Parathyroid adenoma (tissue), 2 donors: ENCODE data around the gene RUFY3.

Experiments used
- H2AFZ ChIP-seq: fragments of 300-600 bp; sonication (generic); one replicate; pipeline ENCODE4 v1.7.0; 2017; ENCODE audit warnings: antibody characterized with exemption, mild to moderate bottlenecking
- H3K27ac ChIP-seq: fragments of 300-600 bp; sonication (generic); one replicate; pipeline ENCODE4 v1.7.0; 2017
- H3K27me3 ChIP-seq: fragments of 300-600 bp; sonication (generic); one replicate; pipeline ENCODE4 v1.7.0; 2017; ENCODE audit warnings: low read length; ENCODE audit not compliant: control insufficient read depth, insufficient read depth
- H3K36me3 ChIP-seq: fragments of 300-600 bp; sonication (generic); one replicate; pipeline ENCODE4 v1.7.0; 2017; ENCODE audit warnings: low read length; ENCODE audit not compliant: control insufficient read depth, insufficient read depth
- H3K4me1 ChIP-seq: fragments of 300-600 bp; sonication (generic); one replicate; pipeline ENCODE4 v1.7.0; 2017; ENCODE audit warnings: control low read depth
- H3K4me2 ChIP-seq: fragments of 300-600 bp; sonication (generic); one replicate; pipeline ENCODE4 v1.7.0; 2017; ENCODE audit warnings: low read length
- H3K4me3 ChIP-seq: fragments of 300-600 bp; sonication (generic); one replicate; pipeline ENCODE4 v1.7.0; 2017; ENCODE audit warnings: low read depth, low read length
- H3K79me2 ChIP-seq: fragments of 300-600 bp; sonication (generic); one replicate; pipeline ENCODE4 v1.7.0; 2017; ENCODE audit warnings: control low read depth
- H3K9ac ChIP-seq: fragments of 300-600 bp; sonication (generic); one replicate; pipeline ENCODE4 v1.7.0; 2017; ENCODE audit warnings: mild to moderate bottlenecking
- H3K9me3 ChIP-seq: fragments of 300-600 bp; sonication (generic); one replicate; pipeline ENCODE4 v1.7.0; 2017; ENCODE audit warnings: low read length; ENCODE audit not compliant: control insufficient read depth
- CTCF ChIP-seq: fragments of 300-600 bp; sonication (generic); IDR thresholded peaks from one replicate; pipeline ENCODE4 v1.7.0; 2017; ENCODE audit warnings: antibody characterized with exemption, mild to moderate bottlenecking
- donor health status: primary hyperparathyroidism.

Gene RUFY3

GRCh38 chr4:70787496-70787895 lies 65.7 kb downstream of the RUFY3 start:
- no peak overlapping the region for H3K27ac ChIP-seq
- no peaks in the 10 kb centered on the region for H3K9me3 ChIP-seq
- H3K4me2 ChIP-seq, result no peak overlapping the region
- no peaks in the 10 kb centered on the region for H3K36me3 ChIP-seq
- H3K4me1 ChIP-seq, result no peaks in the 10 kb centered on the region
- no peak overlapping the region for H3K9ac ChIP-seq
- no peak for TF ChIP-seq CTCF
- no peaks in the 10 kb centered on the region for H3K79me2 ChIP-seq
- no peak overlapping the region for H2AFZ ChIP-seq
- no peaks in the 10 kb centered on the region for H3K27me3 ChIP-seq
- H3K4me3 ChIP-seq, result no peak overlapping the region

- no peak for TF ChIP-seq CTCF
- Histone ChIP-seq H3K27me3 (no peaks in the 10 kb centered on the region), H3K79me2 (no peaks in the 10 kb centered on the region), H3K4me3 (no peak overlapping the region), H3K9ac (no peak overlapping the region), H3K36me3 (no peaks in the 10 kb centered on the region), H3K27ac (no peak overlapping the region), H3K4me2 (no peak overlapping the region), H3K4me1 (no peaks in the 10 kb centered on the region), H3K9me3 (no peaks in the 10 kb centered on the region), H2AFZ (no peak overlapping the region)
These were observed 67.0 kb downstream of the RUFY3 start for GRCh38 chr4:70788733-70789132.

GRCh38 chr4:70793626-70794025 lies 71.9 kb downstream of the RUFY3 start:
- no peak overlapping the region for H2AFZ ChIP-seq
- H3K4me2 ChIP-seq, result no peak overlapping the region
- no peaks in the 10 kb centered on the region for H3K4me1 ChIP-seq
- no peak for TF ChIP-seq CTCF
- H3K79me2 ChIP-seq, result no peaks in the 10 kb centered on the region
- no peaks in the 10 kb centered on the region for H3K36me3 ChIP-seq
- no peaks in the 10 kb centered on the region for H3K9me3 ChIP-seq
- H3K27ac ChIP-seq, result no peak overlapping the region
- no peaks in the 10 kb centered on the region for H3K27me3 ChIP-seq
- H3K4me3 ChIP-seq, result no peak overlapping the region
- no peak overlapping the region for H3K9ac ChIP-seq

GRCh38 chr4:70801265-70801809 lies 79.6 kb downstream of the RUFY3 start:
- no peak overlapping the region for H3K9ac ChIP-seq
- H3K27ac ChIP-seq, result no peak overlapping the region
- no peaks in the 10 kb centered on the region for H3K4me1 ChIP-seq
- H2AFZ ChIP-seq, result no peak overlapping the region
- no peak overlapping the region for H3K4me3 ChIP-seq
- no peak for TF ChIP-seq CTCF
- H3K79me2 ChIP-seq, result no peaks in the 10 kb centered on the region
- H3K36me3 ChIP-seq, result no peaks in the 10 kb centered on the region
- no peak overlapping the region for H3K4me2 ChIP-seq
- H3K9me3 ChIP-seq, result no peaks in the 10 kb centered on the region
- no peaks in the 10 kb centered on the region for H3K27me3 ChIP-seq

- H3K27ac ChIP-seq, result no peak overlapping the region
- H3K4me2 ChIP-seq, result no peak overlapping the region
- H3K9me3 ChIP-seq, result no peaks in the 10 kb centered on the region
- H3K27me3 ChIP-seq, result no peaks in the 10 kb centered on the region
- no peak overlapping the region for H3K4me3 ChIP-seq
- no peaks in the 10 kb centered on the region for H3K36me3 ChIP-seq
- no peak overlapping the region for H3K9ac ChIP-seq
- no peak overlapping the region for H2AFZ ChIP-seq
- H3K4me1 ChIP-seq, result no peaks in the 10 kb centered on the region
- no peak for TF ChIP-seq CTCF
- no peaks in the 10 kb centered on the region for H3K79me2 ChIP-seq
These were observed 81.3 kb downstream of the RUFY3 start for GRCh38 chr4:70802928-70803580.
